HFFc6 (cell line): ENCODE results near the gene MRPS27. TPM values are rescaled to one million over a fixed set of nuclear protein-coding genes. Genes with fewer than 3 reads are reported as not detected.

Experiments used
- DNase-seq: peaks from one replicate; pipeline ENCODE4 v3.0.0-alpha.2; 2018
- H3K27ac Mint-ChIP-seq: 2 replicates; pipeline ENCODE4 v1.8.0; 2020; ENCODE audit warnings: mild to moderate bottlenecking, mixed read lengths
- H3K27me3 Mint-ChIP-seq: 2 replicates; pipeline ENCODE4 v1.8.0; 2021; ENCODE audit warnings: mild to moderate bottlenecking, moderate library complexity, mixed read lengths; ENCODE audit not compliant: insufficient read depth
- H3K36me3 Mint-ChIP-seq: 2 replicates; pipeline ENCODE4 v1.8.0; 2021; ENCODE audit warnings: low read depth, mixed read lengths
- H3K4me1 Mint-ChIP-seq: 2 replicates; pipeline ENCODE4 v1.8.0; 2020; ENCODE audit warnings: low read depth, mixed read lengths
- H3K4me3 Mint-ChIP-seq: 2 replicates; pipeline ENCODE4 v1.8.0; 2020; ENCODE audit warnings: mild to moderate bottlenecking, moderate library complexity, mixed read lengths
- H3K9me3 Mint-ChIP-seq: 2 replicates; pipeline ENCODE4 v1.8.0; 2020; ENCODE audit warnings: mild to moderate bottlenecking, mixed read lengths
- CTCF ChIP-seq: fragments of 200-600 bp; sonication (generic); IDR thresholded peaks from 2 replicates; pipeline ENCODE4 v1.5.0; 2021; ENCODE audit warnings: antibody characterized with exemption, mild to moderate bottlenecking
- total RNA-seq, 6 experiments: library from RNA; stranded (reverse); fragmentation: NEBNext Ultra II Directional; extraction: Animal tissue kit (Norgen Biotek cat#: 25700); gene quantifications; 2 replicates in 1 of 6; 3 replicates in 5 of 6; pipeline ENCODE4 v1.2.3, GENCODE V29; 2021

MRPS27 gene
- total RNA-seq, 6 experiments from 2014 or later, result 46.1 to 74.1 (median 57.9) TPM

GRCh38 chr5:72252574-72253155 is 67.4 kb downstream of the MRPS27 start:
- no peak overlapping the region; the same call in 1 of the 2 replicates for H3K27ac Mint-ChIP-seq
- H3K4me1 Mint-ChIP-seq, result peaks cover 84% of the 10 kb centered on the region
- no peaks in the 10 kb centered on the region; the same call in 1 of the 2 replicates for H3K27me3 Mint-ChIP-seq
- peak; percentile 19 for DNase-seq
- H3K36me3 Mint-ChIP-seq, result no peaks in the 10 kb centered on the region
- peak overlapping the region; percentile 9; the same call in 1 of the 2 replicates for H3K4me3 Mint-ChIP-seq
- TF ChIP-seq CTCF, result no peak
- no peaks in the 10 kb centered on the region for H3K9me3 Mint-ChIP-seq

GRCh38 chr5:72252008-72252407 is 68.0 kb downstream of the MRPS27 start:
- no peaks in the 10 kb centered on the region for H3K36me3 Mint-ChIP-seq
- no peaks in the 10 kb centered on the region for H3K9me3 Mint-ChIP-seq
- no peak for DNase-seq
- H3K4me3 Mint-ChIP-seq, result no peak overlapping the region
- TF ChIP-seq CTCF, result no peak
- no peaks in the 10 kb centered on the region; the same call in 1 of the 2 replicates for H3K27me3 Mint-ChIP-seq
- H3K4me1 Mint-ChIP-seq, result peaks cover 85% of the 10 kb centered on the region
- H3K27ac Mint-ChIP-seq, result no peak overlapping the region

- no peak for TF ChIP-seq CTCF
- H3K4me3 Mint-ChIP-seq, result no peak overlapping the region
- H3K4me1 Mint-ChIP-seq, result peaks cover 85% of the 10 kb centered on the region
- DNase-seq, result no peak
- H3K36me3 Mint-ChIP-seq, result no peaks in the 10 kb centered on the region
- no peak overlapping the region for H3K27ac Mint-ChIP-seq
- no peaks in the 10 kb centered on the region; the same call in 1 of the 2 replicates for H3K27me3 Mint-ChIP-seq
- H3K9me3 Mint-ChIP-seq, result no peaks in the 10 kb centered on the region
Measured at GRCh38 chr5:72251386-72251785, 68.7 kb downstream of the MRPS27 start.

- DNase-seq, result peak; percentile 77
- peak overlapping the region; percentile 76 for H3K27ac Mint-ChIP-seq
- peak overlapping the region; percentile 60 for H3K4me3 Mint-ChIP-seq
- H3K36me3 Mint-ChIP-seq, result no peaks in the 10 kb centered on the region
- H3K4me1 Mint-ChIP-seq, result peaks cover 90% of the 10 kb centered on the region
- H3K27me3 Mint-ChIP-seq, result no peaks in the 10 kb centered on the region; the same call in 1 of the 2 replicates
- H3K9me3 Mint-ChIP-seq, result no peaks in the 10 kb centered on the region
- no peak for TF ChIP-seq CTCF
Measured at GRCh38 chr5:72248410-72248981, 71.5 kb downstream of the MRPS27 start.

- Mint-ChIP-seq H3K9me3 (no peaks in the 10 kb centered on the region), H3K4me1 (peaks cover 75% of the 10 kb centered on the region), H3K36me3 (no peaks in the 10 kb centered on the region), H3K27me3 (no peaks in the 10 kb centered on the region; the same call in 1 of the 2 replicates), H3K27ac (peak overlapping the region; percentile 74), H3K4me3 (peak overlapping the region; percentile 75)
- peak; percentile 28 for DNase-seq
- TF ChIP-seq CTCF, result no peak
Measured at GRCh38 chr5:72246954-72247442, 73.0 kb downstream of the MRPS27 start.
